Ramos (cell line): Measurements from ENCODE around the gene SARS1.

Experiments
- in situ Hi-C: fragments of 300-500 bp; cut with MboI; formaldehyde crosslinking; loops from one replicate; pipeline ENCODE4 v1.14.3; 2022; ENCODE audit warnings: low sequenced_read_pairs; ENCODE audit not compliant: unreplicated experiment

Gene SARS1

DNA sequence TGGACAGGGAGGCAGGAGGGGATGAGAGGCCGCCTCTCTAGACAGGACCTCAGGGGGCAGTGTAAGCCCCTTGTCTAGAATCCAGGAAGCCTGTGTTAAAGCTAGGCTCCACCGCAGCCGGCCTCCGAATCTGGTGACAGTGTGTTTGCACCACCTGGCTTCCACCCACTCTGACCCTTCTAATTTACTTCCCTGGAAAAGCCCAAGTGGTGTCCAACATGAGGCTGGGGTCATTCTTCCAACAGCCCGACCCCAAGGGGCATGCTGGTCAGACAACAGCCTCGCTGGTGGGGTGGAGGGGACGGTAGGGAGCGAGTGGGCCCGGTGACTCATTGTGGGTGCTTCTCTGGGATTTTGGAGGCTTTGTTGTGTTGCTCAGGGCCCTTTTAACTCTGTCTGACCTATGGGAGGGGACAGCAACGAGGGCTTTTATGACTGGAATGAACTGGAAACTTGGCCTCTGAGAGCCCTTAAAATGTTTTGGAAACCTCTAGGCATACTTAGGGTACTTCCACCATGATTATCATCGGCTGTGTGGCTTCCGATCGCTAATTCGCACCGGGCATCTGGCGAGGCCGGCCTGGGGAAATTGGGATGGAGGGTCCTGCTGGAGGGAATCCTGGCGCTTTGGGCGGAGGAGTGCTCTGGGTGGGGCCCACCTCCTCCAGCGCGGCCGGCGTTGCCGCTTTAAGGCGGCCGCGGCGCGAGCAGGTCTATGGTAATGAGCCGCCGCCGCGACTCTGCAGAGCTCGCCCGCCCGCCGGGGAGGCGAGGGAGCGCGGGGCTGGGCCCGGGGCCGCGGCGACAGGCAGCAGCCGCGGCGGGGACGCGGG, 35.3 kb downstream of the SARS1 start, which contains the start of gene CELSR2:
Gene CELSR2, plus strand, starts transcription at position 743 of the 833 bp plus-strand sequence. CDS start 541 bp downstream, outside the sequence.
- in situ Hi-C loops = no loop called here

- in situ Hi-C loops = no loop called here
Measured at GRCh38 chr1:109249654-109250401, 36.1 kb downstream of the SARS1 start.

DNA sequence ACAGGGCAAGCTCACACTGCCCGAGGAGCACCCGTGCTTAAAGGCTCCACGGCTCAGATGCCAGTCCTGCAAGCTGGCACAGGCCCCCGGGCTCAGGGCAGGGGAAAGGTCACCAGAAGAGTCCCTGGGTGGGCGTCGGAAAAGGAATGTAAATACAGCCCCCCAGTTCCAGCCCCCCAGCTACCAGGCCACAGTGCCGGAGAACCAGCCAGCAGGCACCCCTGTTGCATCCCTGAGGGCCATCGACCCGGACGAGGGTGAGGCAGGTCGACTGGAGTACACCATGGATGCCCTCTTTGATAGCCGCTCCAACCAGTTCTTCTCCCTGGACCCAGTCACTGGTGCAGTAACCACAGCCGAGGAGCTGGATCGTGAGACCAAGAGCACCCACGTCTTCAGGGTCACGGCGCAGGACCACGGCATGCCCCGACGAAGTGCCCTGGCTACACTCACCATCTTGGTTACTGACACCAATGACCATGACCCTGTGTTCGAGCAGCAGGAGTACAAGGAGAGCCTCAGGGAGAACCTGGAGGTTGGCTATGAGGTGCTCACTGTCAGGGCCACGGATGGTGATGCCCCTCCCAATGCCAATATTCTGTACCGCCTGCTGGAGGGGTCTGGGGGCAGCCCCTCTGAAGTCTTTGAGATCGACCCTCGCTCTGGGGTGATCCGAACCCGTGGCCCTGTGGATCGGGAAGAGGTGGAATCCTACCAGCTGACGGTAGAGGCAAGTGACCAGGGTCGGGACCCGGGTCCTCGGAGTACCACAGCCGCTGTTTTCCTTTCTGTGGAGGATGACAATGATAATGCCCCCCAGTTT, 36.9 kb downstream of the SARS1 start:
- in situ Hi-C loops = no loop called here

DNA sequence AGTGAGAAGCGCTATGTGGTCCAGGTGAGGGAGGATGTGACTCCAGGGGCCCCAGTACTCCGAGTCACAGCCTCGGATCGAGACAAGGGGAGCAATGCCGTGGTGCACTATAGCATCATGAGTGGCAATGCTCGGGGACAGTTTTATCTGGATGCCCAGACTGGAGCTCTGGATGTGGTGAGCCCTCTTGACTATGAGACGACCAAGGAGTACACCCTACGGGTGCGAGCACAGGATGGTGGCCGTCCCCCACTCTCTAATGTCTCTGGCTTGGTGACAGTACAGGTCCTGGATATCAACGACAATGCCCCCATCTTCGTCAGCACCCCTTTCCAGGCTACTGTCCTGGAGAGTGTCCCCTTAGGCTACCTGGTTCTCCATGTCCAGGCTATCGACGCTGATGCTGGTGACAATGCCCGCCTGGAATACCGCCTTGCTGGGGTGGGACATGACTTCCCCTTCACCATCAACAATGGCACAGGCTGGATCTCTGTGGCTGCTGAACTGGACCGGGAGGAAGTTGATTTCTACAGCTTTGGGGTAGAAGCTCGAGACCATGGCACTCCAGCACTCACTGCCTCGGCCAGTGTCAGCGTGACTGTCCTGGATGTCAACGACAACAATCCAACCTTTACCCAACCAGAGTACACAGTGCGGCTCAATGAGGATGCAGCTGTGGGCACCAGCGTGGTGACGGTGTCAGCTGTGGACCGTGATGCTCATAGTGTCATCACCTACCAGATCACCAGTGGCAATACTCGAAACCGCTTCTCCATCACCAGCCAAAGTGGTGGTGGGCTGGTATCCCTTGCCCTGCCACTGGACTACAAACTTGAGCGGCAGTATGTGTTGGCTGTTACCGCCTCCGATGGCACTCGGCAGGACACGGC, 37.8 kb downstream of the SARS1 start:
- in situ Hi-C loops = no loop called here

DNA sequence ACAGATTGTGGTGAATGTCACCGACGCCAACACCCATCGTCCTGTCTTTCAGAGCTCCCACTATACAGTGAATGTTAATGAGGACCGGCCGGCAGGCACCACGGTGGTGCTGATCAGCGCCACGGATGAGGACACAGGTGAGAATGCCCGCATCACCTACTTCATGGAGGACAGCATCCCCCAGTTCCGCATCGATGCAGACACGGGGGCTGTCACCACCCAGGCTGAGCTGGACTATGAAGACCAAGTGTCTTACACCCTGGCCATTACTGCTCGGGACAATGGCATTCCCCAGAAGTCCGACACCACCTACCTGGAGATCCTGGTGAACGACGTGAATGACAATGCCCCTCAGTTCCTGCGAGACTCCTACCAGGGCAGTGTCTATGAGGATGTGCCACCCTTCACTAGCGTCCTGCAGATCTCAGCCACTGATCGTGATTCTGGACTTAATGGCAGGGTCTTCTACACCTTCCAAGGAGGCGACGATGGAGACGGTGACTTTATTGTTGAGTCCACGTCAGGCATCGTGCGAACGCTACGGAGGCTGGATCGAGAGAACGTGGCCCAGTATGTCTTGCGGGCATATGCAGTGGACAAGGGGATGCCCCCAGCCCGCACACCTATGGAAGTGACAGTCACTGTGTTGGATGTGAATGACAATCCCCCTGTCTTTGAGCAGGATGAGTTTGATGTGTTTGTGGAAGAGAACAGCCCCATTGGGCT, 38.6 kb downstream of the SARS1 start:
- in situ Hi-C loops = no loop called here

DNA sequence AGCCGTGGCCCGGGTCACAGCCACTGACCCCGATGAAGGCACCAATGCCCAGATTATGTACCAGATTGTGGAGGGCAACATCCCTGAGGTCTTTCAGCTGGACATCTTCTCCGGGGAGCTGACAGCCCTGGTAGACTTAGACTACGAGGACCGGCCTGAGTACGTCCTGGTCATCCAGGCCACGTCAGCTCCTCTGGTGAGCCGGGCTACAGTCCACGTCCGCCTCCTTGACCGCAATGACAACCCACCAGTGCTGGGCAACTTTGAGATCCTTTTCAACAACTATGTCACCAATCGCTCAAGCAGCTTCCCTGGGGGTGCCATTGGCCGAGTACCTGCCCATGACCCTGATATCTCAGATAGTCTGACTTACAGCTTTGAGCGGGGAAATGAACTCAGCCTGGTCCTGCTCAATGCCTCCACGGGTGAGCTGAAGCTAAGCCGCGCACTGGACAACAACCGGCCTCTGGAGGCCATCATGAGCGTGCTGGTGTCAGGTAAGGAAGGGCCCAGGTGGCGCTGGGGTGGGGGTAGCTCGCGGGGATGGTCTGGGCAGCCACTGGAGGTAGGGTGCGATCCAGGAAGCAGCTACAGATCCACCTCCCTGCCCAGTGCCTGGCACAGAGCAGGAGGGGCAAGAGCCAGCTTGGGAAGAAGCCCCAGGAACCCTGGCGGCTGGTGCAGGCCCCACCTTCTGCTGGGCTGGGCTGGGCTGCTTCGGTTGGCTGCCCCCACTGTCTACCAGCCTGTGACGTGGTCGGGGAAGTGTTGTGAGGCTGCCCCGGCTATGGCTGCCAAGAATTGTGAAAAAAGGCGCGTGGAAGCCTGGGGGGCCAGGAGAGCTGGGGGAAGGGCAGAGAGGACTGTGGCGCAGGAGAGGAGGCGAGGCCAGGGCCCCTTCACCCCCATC, 39.4 kb downstream of the SARS1 start:
- in situ Hi-C loops = no loop called here

DNA sequence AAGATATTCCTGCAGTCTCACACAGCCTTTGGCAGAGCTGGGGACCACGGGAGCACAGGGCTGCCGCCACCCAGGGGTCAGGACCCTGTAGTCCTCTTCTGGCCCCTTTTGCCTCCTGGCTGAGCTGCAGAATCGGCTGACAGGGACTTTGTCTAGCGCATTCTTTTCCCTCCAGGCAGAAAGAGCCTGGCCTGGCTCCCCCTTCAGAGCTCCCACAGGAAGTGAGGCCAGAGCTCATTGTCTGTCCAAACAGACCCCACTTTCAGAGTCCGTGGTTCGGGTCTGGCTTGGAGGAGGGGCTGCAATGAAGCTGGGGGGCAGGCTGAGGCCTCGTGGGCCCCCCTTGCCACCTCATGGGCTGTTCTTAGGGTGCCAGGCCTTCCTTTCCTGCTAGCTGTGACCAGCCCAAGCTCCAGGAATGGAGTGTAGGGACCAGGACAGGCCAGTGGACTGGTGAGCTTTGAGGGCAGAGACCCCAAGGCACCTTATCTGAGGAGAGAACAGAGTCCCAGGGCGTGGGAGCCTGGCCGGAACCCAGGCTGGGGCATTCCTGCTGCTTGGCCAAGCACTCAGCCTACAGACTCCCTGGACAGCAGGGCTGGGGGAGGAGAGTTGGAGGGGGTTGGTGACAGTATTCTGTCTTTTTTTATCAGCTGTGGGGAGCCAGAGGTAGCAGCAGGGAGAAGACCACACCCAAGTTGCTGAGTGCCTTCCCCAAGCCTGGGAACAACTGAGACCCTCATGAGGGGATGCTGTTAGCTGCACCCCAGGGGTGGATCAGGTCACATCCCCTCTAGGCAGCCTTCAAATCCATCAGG, 40.3 kb downstream of the SARS1 start:
- in situ Hi-C loops = no loop called here

GRCh38 chr1:109254621-109255096, 40.9 kb downstream of the SARS1 start:
- in situ Hi-C loops = no loop called here

DNA sequence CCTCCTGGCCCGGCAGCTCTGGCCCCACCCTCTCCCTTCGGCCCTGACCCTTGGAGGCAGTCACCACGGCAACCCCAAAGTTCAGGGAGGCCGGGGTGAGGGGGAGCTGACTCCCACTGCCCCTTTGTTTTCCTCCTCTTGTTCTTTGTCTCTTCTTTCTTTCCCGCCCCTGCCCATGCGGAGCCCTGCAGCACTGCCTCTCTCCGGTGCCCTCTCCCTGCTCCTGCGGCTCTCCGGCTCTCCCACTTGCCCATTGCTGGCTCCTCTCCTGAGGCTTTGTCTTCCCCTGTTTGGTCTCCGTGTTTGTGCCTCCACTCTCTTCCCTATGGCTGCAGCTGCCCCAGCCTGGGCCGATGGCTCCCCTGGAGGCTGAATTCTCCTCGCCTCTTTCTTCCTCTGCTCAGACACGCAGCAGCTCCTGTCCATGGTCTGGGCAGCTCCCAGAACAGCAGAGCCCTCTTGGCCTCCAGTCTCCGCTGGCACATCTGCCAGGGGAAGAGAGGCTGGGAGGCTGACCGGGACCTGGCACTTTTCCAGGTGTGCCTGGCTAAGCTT, 41.5 kb downstream of the SARS1 start:
- in situ Hi-C loops = no loop called here

GRCh38 chr1:109255678-109256077, 42.0 kb downstream of the SARS1 start:
- in situ Hi-C loops = no loop called here

- in situ Hi-C loops = no loop called here
Measured at GRCh38 chr1:109256085-109256484, 42.4 kb downstream of the SARS1 start.

GRCh38 chr1:109256971-109257681, 43.4 kb downstream of the SARS1 start:
- in situ Hi-C loops = no loop called here

GRCh38 chr1:109257682-109258421, 44.1 kb downstream of the SARS1 start:
- in situ Hi-C loops = no loop called here

- in situ Hi-C loops = no loop called here
Measured at GRCh38 chr1:109258481-109259466, 45.1 kb downstream of the SARS1 start.
